ENCODE results near the gene PSG2.
"Not testable (repeated sequence)": the region's sequence is repeated elsewhere in the genome, so short reads cannot be mapped to it uniquely, and the experiment has no call there.

Gene PSG2

DNA sequence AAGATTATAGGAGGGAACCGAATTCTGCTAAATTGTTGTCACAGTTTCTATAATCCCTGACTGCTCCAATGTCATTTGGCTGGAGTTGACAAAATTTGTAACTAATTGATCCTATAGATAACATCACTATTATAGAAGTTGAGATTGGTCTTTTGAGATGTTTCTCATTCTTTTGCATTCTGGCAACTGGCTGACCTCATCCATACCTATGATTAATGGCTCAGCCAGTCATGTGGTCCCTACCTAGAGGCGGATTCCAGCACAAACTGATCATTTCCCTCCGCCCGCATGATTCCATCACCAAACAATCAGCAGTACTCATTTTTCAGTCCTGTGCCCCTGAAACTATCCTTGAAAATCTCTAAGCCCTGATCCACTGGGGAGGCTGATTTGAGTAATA lies 4.2 kb downstream of the PSG2 start:
- TF ChIP-seq, protein P1, sequence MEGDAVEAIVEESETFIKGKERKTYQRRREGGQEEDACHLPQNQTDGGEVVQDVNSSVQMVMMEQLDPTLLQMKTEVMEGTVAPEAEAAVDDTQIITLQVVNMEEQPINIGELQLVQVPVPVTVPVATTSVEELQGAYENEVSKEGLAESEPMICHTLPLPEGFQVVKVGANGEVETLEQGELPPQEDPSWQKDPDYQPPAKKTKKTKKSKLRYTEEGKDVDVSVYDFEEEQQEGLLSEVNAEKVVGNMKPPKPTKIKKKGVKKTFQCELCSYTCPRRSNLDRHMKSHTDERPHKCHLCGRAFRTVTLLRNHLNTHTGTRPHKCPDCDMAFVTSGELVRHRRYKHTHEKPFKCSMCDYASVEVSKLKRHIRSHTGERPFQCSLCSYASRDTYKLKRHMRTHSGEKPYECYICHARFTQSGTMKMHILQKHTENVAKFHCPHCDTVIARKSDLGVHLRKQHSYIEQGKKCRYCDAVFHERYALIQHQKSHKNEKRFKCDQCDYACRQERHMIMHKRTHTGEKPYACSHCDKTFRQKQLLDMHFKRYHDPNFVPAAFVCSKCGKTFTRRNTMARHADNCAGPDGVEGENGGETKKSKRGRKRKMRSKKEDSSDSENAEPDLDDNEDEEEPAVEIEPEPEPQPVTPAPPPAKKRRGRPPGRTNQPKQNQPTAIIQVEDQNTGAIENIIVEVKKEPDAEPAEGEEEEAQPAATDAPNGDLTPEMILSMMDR (IDR thresholded peaks at IDR 0.05; ENCODE audit: control insufficient read depth, extremely low read depth, insufficient read depth), result no peak

DNA sequence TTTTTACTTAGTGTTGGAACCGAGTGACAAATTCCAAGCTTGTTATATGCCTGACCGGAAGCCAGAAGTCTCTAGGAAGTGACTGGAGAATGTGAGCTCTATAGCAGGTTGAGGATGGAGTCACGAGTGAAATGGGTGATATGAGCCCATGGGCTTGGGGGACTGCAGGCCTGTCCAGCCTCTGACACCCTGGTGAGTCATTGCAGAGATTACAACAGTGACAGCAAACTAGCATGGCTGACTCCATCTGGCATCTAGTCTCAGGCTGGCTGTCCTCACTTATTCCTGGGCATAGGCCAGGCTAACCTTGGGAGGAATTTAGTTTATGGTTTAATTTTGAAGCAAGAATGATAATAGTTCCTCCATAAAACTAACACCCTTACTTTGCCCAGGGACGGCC lies 4.6 kb downstream of the PSG2 start:
- not testable (repeated sequence) for DNase-seq (ENCODE audit: low read depth); H3K4me3 ChIP-seq (ENCODE audit: low read depth, low read length)

More for the DNA sequence above, 4.2 kb downstream of the PSG2 start:
- no peak for DNase-seq (ENCODE audit: low read depth)
- no peak overlapping the region for H3K4me3 ChIP-seq (ENCODE audit: low read depth, low read length)

DNA sequence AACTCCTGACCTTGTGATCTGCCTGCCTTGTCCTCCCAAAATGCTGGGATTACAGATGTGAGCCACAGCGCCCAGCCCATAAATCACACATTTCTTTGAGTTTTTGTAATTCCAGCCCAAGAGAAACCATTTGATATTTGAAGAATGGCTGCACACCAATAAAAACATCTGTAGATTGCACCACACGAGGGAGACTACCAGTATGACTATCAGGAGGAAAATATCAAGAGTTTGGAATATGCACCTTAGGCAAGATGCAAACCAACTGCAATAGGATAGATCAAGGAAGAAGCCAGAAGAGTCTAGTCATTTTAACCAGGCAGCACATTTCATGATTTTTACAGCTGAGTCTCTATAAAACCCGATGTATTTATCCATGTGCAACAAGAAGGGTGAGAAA lies 20.1 kb downstream of the PSG2 start:
- H3K4me3 ChIP-seq (ENCODE audit: low read depth, low read length); DNase-seq (ENCODE audit: low read depth): not testable (repeated sequence)

DNA sequence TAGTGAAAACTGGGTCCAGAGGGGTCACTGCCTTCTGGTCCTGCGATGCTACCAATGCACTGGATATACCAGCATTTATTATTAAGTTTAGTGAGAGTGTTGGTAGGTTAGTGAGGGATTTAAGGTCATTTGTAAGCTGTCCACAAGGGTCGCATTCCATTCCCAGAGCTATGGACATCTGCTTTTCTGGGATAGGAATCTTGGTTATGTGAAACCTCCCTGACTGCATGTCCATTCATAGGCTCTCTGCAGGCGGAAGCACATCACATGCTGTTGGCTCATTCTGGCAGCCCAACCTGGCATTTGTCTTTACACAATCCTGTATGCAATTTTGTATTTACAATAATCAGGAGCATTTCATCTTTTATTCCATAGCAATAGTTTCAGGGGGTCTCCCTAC lies 21.2 kb downstream of the PSG2 start:
- H3K4me3 ChIP-seq (ENCODE audit: low read depth, low read length); DNase-seq (ENCODE audit: low read depth): not testable (repeated sequence)

DNA sequence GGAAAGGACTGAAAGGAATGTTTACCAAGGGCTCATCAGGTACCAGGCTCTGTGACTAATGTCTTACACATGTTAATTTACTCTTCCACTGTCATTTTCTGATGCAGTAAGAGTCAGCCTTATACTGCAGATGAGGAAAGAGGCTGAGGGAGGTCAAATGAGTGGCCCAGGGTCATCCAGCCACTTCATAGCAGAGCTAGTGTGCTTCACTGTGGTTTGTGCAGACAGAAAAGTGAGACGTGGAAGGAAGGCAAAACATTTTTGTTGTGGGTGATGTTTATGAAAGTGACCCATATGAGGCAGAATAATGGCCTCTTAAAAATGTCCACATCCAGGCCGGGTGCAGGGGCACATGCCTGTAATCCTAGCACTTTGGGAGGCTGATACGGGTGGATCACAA lies 22.2 kb downstream of the PSG2 start:
- DNase-seq (ENCODE audit: low read depth); H3K4me3 ChIP-seq (ENCODE audit: low read depth, low read length): not testable (repeated sequence)

DNA sequence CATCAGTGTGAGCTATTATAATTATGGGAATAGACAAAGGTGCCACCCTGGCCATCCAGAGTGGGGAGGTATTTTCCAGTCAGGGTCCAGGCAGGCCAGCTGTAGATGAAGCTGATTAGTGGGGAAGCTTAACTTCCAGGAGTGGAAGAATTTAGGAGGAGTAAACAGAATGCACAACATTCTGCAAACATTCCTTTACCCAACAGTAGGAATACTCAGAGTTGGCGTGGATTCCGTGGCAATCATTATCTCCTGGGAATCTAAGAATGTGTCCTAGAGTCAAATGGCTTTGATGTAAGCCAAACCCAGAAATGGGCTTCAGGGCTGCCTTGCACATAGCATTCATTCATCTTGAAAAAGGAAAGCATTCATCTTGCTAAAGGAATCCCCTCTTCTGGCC lies 23.0 kb downstream of the PSG2 start:
- DNase-seq (ENCODE audit: low read depth); H3K4me3 ChIP-seq (ENCODE audit: low read depth, low read length): not testable (repeated sequence)

DNA sequence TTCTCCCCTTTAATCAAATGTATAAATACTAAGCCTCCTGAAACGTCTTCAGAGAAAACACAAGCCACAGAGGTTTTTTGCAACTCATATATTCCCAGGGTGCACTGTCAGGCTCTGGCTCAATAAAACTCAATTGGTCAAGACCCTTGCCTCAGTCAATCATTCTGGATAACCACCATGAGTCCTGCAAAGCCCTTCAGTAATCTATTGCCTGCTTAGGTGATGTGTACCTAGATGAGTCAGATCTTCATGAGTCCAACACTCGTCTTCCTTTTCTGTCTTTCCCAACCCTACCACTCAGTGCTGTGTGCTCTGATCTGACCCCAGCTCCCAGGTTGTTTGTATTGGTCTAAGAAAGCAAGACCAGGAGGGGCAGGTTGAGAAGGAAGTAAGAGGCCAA lies 24.1 kb downstream of the PSG2 start:
- H3K4me3 ChIP-seq (ENCODE audit: low read depth, low read length); DNase-seq (ENCODE audit: low read depth): not testable (repeated sequence)

DNA sequence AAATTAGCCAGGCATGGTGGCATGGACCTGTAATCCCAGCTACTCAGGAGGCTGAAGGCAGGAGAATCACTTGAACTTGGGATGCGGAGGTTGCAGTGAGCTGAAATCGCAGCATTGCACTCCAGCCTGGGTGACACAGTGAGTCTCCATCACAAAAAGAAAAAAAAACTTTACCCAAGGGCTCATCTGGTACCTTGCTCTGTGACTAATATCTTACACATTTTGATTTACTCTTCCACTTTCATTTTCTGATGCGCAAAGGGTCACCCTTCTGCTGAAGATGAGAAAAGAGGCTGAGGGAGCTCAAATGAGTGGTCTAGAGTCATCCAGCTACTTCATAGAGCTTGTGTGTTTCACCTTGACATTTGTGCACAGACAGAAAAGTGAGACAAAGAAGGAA lies 34.5 kb downstream of the PSG2 start:
- H3K4me3 ChIP-seq (ENCODE audit: low read depth, low read length), result not testable (repeated sequence)

DNA sequence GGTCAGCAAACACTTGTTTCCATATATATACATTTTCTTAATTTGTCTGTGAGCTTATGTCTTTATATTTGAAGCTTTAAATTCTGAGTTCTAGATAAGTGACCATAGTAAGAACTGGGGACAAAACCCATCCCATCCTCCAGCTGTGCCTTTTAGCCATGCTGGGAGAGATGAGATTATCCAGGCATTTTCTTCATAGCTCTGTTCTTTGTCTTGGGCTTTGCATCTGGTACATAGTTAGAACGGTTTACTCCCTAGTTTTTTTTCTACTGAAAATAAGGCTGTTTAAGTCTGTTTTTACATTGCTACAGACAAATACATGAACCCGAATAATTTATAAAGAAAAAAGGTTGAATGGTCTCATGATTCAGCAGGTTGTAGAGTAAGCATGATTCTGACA lies 35.9 kb downstream of the PSG2 start:
- DNase-seq (ENCODE audit: low read depth); H3K4me3 ChIP-seq (ENCODE audit: low read depth, low read length): not testable (repeated sequence)

More for the DNA sequence above, 34.5 kb downstream of the PSG2 start:
- not testable (repeated sequence) for DNase-seq (ENCODE audit: low read depth)

DNA sequence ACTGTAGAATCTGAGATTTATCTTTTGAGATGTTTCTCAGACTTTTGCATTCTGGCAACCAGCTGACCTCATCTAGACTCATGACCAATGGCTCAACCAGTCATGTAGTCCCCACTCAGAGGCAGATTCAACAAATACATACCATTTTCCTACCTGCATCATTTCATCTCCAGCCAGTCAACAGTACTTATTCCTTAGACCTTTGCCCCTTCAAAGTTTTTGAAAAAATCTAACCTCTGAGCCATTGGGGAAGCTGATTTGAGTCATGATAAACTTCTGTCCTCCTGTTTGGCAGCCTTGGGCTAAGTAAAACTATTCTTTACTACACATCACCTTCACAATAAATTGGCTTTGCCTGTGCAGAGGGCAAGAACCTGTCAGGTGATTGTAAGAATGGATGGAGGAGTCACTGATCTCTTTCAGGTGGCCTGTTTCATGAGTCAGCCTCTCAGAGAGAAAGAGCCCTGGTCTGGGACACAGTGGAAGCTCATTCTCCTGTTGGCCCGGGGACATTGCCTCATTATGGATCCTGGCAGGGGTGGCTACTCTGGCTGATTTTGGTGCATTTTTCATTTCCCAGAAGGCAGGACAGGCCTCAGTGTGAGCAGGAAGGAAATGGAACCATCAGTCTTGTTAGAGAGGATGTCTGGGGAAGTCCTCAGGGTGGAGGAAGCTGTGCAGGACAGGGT lies 38.9 kb downstream of the PSG2 start:
- DNase-seq (ENCODE audit: low read depth); H3K4me3 ChIP-seq (ENCODE audit: low read depth, low read length): not testable (repeated sequence)

DNA sequence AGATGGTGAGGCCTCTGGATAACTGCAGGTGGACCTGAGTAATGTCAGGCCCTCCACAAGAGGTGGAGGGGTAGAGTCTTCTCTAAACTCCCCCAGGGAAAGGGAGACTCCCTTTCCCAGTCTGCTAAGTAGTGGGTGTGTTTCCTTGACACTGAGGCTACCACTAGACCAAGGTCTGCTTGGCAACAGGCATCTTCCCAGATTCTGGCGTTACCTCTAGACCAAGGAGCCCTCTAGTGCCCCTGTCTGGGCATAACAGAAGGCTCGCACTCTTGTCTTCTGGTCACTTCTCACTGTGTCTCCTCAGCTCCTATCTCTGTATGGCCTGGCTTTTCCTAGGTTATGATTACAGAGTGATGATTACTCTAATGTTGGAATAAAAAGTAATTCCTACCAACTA lies 50.9 kb downstream of the PSG2 start:
- not testable (repeated sequence) for H3K4me3 ChIP-seq (ENCODE audit: low read depth, low read length); DNase-seq (ENCODE audit: low read depth)

DNA sequence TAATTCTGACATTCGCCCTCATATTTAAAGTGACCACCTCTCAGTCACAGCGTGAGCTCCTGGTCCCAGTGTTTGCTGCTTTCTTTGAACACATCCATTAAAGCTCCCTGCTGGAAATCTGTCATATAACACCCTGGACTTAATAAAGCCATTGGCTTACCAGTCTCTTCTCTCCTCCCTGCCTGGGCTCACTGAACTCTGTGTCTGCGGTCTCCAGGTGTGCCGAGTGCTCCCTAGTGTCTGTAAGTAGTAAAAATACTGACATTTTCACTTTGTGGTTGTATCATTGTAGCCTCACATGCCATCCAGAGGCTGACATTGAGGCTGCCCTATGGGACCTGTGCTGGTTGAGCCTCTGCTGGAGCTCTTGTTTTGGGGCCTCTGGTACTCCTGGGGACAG lies 53.6 kb downstream of the PSG2 start:
- H3K4me3 ChIP-seq (ENCODE audit: low read depth, low read length), result no peak overlapping the region
- no peak for DNase-seq (ENCODE audit: low read depth)
- TF ChIP-seq, protein P1 (IDR thresholded peaks at IDR 0.05; ENCODE audit: control insufficient read depth, extremely low read depth, insufficient read depth), result no peak

DNA sequence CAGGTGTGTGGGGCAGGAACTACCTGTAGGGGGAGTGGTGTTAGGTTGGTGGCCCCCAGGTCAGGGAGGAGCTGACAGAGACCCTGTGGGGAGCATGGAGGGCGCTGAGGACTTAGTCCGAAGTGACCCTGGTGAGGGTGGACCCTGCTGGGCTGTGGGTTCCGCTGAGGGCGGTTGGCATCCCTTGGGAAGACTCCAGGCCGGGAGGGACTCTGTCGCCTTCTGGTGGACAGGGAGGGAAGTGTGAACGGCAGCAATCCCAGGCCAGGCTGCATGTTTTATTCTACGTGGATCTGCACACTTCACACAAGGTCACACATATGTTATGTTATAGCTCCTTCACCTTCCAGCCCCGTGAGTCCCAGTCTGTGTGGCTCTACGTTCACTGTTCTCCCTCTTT lies 54.5 kb downstream of the PSG2 start:
- DNase-seq (ENCODE audit: low read depth); H3K4me3 ChIP-seq (ENCODE audit: low read depth, low read length): not testable (repeated sequence)
- TF ChIP-seq, protein P1 (IDR thresholded peaks at IDR 0.05; ENCODE audit: control insufficient read depth, extremely low read depth, insufficient read depth), result peak; percentile 36

DNA sequence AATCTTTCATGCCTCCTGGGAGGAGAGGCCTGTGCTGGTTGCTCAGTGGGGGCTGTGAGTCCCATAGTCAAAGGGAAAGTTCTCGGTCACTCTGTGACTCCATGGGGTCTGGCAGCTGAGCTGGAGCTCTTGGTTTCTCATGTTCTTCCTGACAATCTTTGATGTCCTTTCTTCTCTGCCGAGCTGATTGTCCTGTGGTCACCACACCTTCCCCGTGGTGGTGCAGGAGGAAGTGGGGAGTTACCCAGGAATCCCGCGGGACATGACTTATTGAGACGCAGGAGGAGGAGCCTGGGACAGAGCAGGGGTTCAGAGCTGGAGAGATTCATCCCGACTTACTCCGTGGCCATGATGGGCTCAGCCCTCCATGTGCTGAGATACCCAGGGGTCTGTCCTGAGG lies 55.4 kb downstream of the PSG2 start:
- DNase-seq (ENCODE audit: low read depth); H3K4me3 ChIP-seq (ENCODE audit: low read depth, low read length): not testable (repeated sequence)

DNA sequence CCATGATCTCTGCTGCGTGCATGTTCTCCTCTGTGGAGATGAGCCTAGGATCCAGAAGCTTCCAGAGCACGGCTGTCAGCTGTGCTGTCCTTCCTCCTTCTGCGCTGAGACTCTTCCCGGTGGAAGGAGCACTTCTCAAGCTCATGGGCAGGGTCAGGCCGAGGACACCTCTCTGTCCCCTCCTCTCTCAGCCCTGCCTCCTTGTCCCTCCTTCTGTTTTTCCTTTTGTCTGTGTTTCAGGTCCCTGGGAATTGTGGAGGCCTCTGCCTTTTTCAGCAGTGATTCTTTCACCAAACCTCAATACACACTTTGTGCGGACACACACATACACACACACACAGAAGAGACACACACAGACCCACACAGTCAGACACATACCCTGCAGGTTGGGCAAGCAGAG lies 56.1 kb downstream of the PSG2 start, which contains the start of gene PSG11:
PSG11 (minus strand) TSS at position 101 of the 400 bp plus-strand sequence; CDS start at position 4, 97 bp downstream.
- not testable (repeated sequence) for DNase-seq (ENCODE audit: low read depth)

DNA sequence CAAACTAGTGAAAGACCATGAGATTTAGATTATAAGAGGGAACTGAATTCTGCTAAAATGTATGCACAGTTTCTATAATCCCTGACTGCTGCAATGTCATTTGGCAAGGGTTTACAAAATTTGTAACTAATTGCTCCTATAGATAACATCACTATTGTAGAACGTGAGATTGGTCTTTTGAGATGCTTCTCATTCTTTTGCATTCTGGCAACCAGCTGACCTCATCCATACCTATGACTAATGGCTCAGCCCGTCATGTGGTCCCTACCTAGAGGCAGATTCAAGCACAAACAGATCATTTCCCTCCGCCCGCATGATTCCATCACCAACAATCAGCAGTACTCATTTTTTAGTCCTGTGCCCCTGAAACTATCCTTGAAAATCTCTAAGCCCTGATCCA lies 60.4 kb downstream of the PSG2 start:
- not testable (repeated sequence) for H3K4me3 ChIP-seq (ENCODE audit: low read depth, low read length); DNase-seq (ENCODE audit: low read depth)

More for the DNA sequence above, 56.1 kb downstream of the PSG2 start, which contains the start of gene PSG11:
- H3K4me3 ChIP-seq (ENCODE audit: low read depth, low read length), result not testable (repeated sequence)
